Neural cell (in vitro differentiated cells): ENCODE measurements around the gene GRHL3. TPM values are rescaled to one million over a fixed set of nuclear protein-coding genes. Genes with fewer than 3 reads are reported as not detected.

Experiments
- H2AFZ ChIP-seq: fragments of 200-600, 300-800 bp; sonication (generic), shearing (Covaris generic); 2 replicates; pipeline ENCODE4 v1.6.0; 2014; ENCODE audit warnings: low read depth, mild to moderate bottlenecking, antibody characterized with exemption, low read length, moderate library complexity
- H3F3A ChIP-seq: fragments of 200-600 bp; shearing (Covaris generic); 2 replicates; pipeline ENCODE4 v1.6.1; 2016; ENCODE audit warnings: mild to moderate bottlenecking, moderate library complexity, mixed read lengths, antibody characterized with exemption, low read length; ENCODE audit not compliant: insufficient read depth, poor library complexity, severe bottlenecking
- H3K27ac ChIP-seq: fragments of 200-600, 300-800 bp; sonication (generic), shearing (Covaris generic); 2 replicates; pipeline ENCODE4 v1.5.1; 2014; ENCODE audit warnings: mild to moderate bottlenecking, low read length, moderate library complexity
- H3K27me3 ChIP-seq: fragments of 300-800, 200-600 bp; sonication (generic), shearing (Covaris generic); 2 replicates; pipeline ENCODE4 v1.6.0; 2014; ENCODE audit warnings: mild to moderate bottlenecking, low read depth, low read length, moderate library complexity; ENCODE audit not compliant: insufficient read depth
- H3K36me3 ChIP-seq: fragments of 300-800, 200-600 bp; sonication (generic), shearing (Covaris generic); 2 replicates; pipeline ENCODE4 v1.5.1; 2014; ENCODE audit warnings: mild to moderate bottlenecking, antibody characterized with exemption, low read length, moderate library complexity; ENCODE audit not compliant: insufficient read depth
- H3K4me2 ChIP-seq: fragments of 300-800, 200-600 bp; sonication (generic), shearing (Covaris generic); 2 replicates; pipeline ENCODE4 v1.6.0; 2014; ENCODE audit warnings: mild to moderate bottlenecking, low read length
- H3K4me3 ChIP-seq: fragments of 300-800, 200-600 bp; sonication (generic), shearing (Covaris generic); 2 replicates; pipeline ENCODE4 v1.5.1; 2014; ENCODE audit warnings: mild to moderate bottlenecking, low read length, moderate library complexity
- H3K79me2 ChIP-seq: fragments of 200-600 bp; shearing (Covaris generic); replicated peaks from 2 replicates; pipeline ENCODE4 v1.6.0; 2014; ENCODE audit warnings: mild to moderate bottlenecking, low read length, moderate library complexity; ENCODE audit not compliant: insufficient read depth
- H3K9ac ChIP-seq: fragments of 300-800, 200-600 bp; sonication (generic), shearing (Covaris generic); 2 replicates; pipeline ENCODE4 v1.6.1; 2016; ENCODE audit warnings: mild to moderate bottlenecking, low read length, mixed read lengths
- H3K9me2 ChIP-seq: fragments of 200-600 bp; shearing (Covaris generic); 2 replicates; pipeline ENCODE4 v1.6.1; 2016; ENCODE audit warnings: mild to moderate bottlenecking, low read length, mixed read lengths; ENCODE audit not compliant: insufficient read depth
- H3K9me3 ChIP-seq: fragments of 200-600, 300-800 bp; sonication (generic), shearing (Covaris generic); 2 replicates; pipeline ENCODE4 v1.6.1; 2016; ENCODE audit warnings: mild to moderate bottlenecking, mixed run types, low read length, moderate library complexity, mixed read lengths
- H4K20me1 ChIP-seq: fragments of 200-600 bp; shearing (Covaris generic); 2 replicates; pipeline ENCODE4 v1.6.1; 2016; ENCODE audit warnings: mild to moderate bottlenecking, mixed run types; ENCODE audit not compliant: insufficient read depth
- EP300 ChIP-seq: fragments of 450-650 bp; conservative IDR thresholded peaks from 2 replicates; pipeline ENCODE4 v1.6.1; 2014; ENCODE audit warnings: antibody characterized with exemption, mild to moderate bottlenecking, moderate library complexity; ENCODE audit not compliant: poor library complexity, severe bottlenecking
- EZH2 ChIP-seq: fragments of 200-600, 300-800 bp; shearing (Covaris generic), sonication (generic); IDR thresholded peaks from 2 replicates; pipeline ENCODE4 v1.6.1; 2014; ENCODE audit warnings: antibody characterized with exemption, low read length, borderline replicate concordance, mild to moderate bottlenecking; ENCODE audit not compliant: insufficient read depth, poor library complexity, severe bottlenecking
- MXI1 ChIP-seq: fragments of 450-650 bp; conservative IDR thresholded peaks from 2 replicates; pipeline ENCODE4 v1.6.1; 2014; ENCODE audit warnings: antibody characterized with exemption, mild to moderate bottlenecking; ENCODE audit not compliant: poor library complexity, severe bottlenecking
- POLR2AphosphoS5 ChIP-seq: IDR thresholded peaks from 2 replicates; pipeline ENCODE4 v1.6.1; 2012
- RAD21 ChIP-seq: fragments of 450-650 bp; conservative IDR thresholded peaks from 2 replicates; pipeline ENCODE4 v1.6.1; 2014; ENCODE audit warnings: antibody characterized with exemption, mild to moderate bottlenecking, moderate library complexity
- SMC3 ChIP-seq: fragments of 450-650 bp; conservative IDR thresholded peaks from 2 replicates; pipeline ENCODE4 v1.6.1; 2014; ENCODE audit warnings: antibody characterized with exemption, mild to moderate bottlenecking, moderate library complexity; ENCODE audit not compliant: poor library complexity
- TAF1 ChIP-seq: IDR thresholded peaks from 2 replicates; pipeline ENCODE4 v1.6.1; 2012; ENCODE audit warnings: low read depth
- polyA plus RNA-seq: library from polyadenylated mRNA; depleted of rRNA; stranded (reverse); fragments of >200 nt; gene quantifications from 2 replicates; pipeline ENCODE4 v1.2.3, GENCODE V29; 2014
- TF ChIP-seq, protein P1 (sequence below): fragments of 450-650 bp; IDR thresholded peaks from 2 replicates; pipeline ENCODE4 v1.5.1; 2014; ENCODE audit warnings: antibody characterized with exemption, mild to moderate bottlenecking, moderate library complexity; ENCODE audit not compliant: poor library complexity, severe bottlenecking
- TF ChIP-seq, protein P2 (sequence below): IDR thresholded peaks from 2 replicates; pipeline ENCODE4 v1.6.1; 2012; ENCODE audit warnings: borderline replicate concordance

The GRHL3 gene
- polyA plus RNA-seq, 1 donor from 2014 or later = not detected

DNA sequence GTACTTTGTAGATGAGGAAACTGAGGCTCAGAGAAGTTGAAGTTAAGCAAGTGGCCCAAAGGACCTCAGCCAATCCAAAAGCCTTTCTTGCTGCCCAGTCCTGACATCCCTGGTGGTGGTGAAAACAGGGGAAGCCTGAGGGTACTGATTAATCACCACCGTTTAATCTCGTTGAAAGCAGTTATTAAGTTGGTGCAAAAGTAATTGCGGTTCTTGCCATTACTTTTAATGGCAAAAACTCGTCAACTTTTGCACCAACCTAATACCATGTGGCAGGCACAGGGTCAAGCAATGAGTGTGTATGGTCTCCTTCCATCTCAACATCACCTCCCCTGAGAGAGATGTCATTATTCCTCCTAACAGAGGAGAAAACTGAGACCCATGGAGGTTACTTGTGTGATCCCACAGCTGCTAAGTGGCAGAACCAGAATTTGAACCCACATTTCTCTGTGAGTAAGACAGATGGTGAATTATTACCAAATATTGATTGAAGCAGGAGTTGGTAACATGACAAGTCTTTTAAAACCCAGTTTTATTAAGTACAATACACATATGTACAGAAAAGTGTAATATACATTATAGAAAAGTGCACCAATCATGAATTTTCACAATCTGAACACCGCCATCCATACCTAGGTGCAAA, 39.4 kb upstream of the GRHL3 start:
- no peaks in the 10 kb centered on the region for H3K79me2 ChIP-seq

DNA sequence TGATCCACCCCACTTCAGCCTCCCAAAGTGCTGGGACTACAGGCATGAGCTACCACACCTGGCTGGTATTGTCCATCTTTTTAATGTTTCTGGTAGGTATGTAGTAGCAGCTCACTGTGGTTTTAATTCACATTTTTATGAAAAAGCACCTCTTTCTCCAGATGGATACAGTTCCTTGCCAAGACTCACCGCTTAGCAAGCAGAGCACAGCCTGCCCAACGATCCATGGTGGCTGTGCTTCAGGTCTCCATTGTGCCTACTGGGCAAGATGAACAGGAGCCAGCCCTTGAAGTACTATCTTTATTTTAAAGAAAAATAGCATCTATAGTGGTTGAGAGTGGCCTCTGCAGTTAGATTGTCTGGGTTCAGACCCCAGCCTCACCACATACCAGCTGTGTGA, 37.6 kb upstream of the GRHL3 start:
- TF ChIP-seq SMC3 = no peak
- TF ChIP-seq RAD21 = no peak
- no peak for TF ChIP-seq TAF1
- no peak for TF ChIP-seq POLR2AphosphoS5
- no peaks in the 10 kb centered on the region for H3K36me3 ChIP-seq
- no peaks in the 10 kb centered on the region for H4K20me1 ChIP-seq
- no peak overlapping the region for H3K4me2 ChIP-seq
- no peak overlapping the region for H2AFZ ChIP-seq
- no peak overlapping the region for H3K4me3 ChIP-seq
- no peak overlapping the region for H3K27ac ChIP-seq
- no peaks in the 10 kb centered on the region for H3K9me2 ChIP-seq
- no peaks in the 10 kb centered on the region for H3K9me3 ChIP-seq
- peaks cover 25% of the 10 kb centered on the region for H3K27me3 ChIP-seq
- no peaks in the 10 kb centered on the region for H3F3A ChIP-seq
- H3K9ac ChIP-seq = no peak overlapping the region
- no peaks in the 10 kb centered on the region for H3K79me2 ChIP-seq

More for the DNA sequence above, 39.4 kb upstream of the GRHL3 start:
- TF ChIP-seq, protein P1, sequence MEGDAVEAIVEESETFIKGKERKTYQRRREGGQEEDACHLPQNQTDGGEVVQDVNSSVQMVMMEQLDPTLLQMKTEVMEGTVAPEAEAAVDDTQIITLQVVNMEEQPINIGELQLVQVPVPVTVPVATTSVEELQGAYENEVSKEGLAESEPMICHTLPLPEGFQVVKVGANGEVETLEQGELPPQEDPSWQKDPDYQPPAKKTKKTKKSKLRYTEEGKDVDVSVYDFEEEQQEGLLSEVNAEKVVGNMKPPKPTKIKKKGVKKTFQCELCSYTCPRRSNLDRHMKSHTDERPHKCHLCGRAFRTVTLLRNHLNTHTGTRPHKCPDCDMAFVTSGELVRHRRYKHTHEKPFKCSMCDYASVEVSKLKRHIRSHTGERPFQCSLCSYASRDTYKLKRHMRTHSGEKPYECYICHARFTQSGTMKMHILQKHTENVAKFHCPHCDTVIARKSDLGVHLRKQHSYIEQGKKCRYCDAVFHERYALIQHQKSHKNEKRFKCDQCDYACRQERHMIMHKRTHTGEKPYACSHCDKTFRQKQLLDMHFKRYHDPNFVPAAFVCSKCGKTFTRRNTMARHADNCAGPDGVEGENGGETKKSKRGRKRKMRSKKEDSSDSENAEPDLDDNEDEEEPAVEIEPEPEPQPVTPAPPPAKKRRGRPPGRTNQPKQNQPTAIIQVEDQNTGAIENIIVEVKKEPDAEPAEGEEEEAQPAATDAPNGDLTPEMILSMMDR = no peak
- TF ChIP-seq EP300 (no peak), TAF1 (no peak), MXI1 (no peak), POLR2AphosphoS5 (no peak), SMC3 (no peak), RAD21 (no peak), EZH2 (no peak)
- TF ChIP-seq, protein P2, sequence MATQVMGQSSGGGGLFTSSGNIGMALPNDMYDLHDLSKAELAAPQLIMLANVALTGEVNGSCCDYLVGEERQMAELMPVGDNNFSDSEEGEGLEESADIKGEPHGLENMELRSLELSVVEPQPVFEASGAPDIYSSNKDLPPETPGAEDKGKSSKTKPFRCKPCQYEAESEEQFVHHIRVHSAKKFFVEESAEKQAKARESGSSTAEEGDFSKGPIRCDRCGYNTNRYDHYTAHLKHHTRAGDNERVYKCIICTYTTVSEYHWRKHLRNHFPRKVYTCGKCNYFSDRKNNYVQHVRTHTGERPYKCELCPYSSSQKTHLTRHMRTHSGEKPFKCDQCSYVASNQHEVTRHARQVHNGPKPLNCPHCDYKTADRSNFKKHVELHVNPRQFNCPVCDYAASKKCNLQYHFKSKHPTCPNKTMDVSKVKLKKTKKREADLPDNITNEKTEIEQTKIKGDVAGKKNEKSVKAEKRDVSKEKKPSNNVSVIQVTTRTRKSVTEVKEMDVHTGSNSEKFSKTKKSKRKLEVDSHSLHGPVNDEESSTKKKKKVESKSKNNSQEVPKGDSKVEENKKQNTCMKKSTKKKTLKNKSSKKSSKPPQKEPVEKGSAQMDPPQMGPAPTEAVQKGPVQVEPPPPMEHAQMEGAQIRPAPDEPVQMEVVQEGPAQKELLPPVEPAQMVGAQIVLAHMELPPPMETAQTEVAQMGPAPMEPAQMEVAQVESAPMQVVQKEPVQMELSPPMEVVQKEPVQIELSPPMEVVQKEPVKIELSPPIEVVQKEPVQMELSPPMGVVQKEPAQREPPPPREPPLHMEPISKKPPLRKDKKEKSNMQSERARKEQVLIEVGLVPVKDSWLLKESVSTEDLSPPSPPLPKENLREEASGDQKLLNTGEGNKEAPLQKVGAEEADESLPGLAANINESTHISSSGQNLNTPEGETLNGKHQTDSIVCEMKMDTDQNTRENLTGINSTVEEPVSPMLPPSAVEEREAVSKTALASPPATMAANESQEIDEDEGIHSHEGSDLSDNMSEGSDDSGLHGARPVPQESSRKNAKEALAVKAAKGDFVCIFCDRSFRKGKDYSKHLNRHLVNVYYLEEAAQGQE = no peak
- Histone ChIP-seq H3K9ac (no peak overlapping the region), H3K4me2 (no peak overlapping the region), H3K9me3 (no peaks in the 10 kb centered on the region), H3K36me3 (no peaks in the 10 kb centered on the region), H3K4me3 (no peak overlapping the region), H2AFZ (no peak overlapping the region), H3K9me2 (no peaks in the 10 kb centered on the region), H3K27ac (no peak overlapping the region), H3K27me3 (peaks cover 8% of the 10 kb centered on the region), H4K20me1 (no peaks in the 10 kb centered on the region), H3F3A (no peaks in the 10 kb centered on the region)
